Astrocyte (in vitro differentiated cells and primary cell): ENCODE measurements around the gene COLQ. TPM values are rescaled to one million over a fixed set of nuclear protein-coding genes. Genes with fewer than 3 reads are reported as not detected.

Source experiments
- DNase-seq: peaks from one replicate; pipeline ENCODE4 v3.0.0-alpha.2; 2010; ENCODE audit warnings: low read depth
- FAIRE-seq: peaks from 2 replicates; lab custom pipeline; 2011; peaks lifted over from hg19 to GRCh38; lab: Jason Lieb, UNC
- H2AFZ ChIP-seq: 2 replicates; pipeline ENCODE4 v1.6.0; 2012; ENCODE audit warnings: low read depth, low read length, inconsistent platforms
- H3K27ac ChIP-seq: 2 replicates; pipeline ENCODE4 v1.5.1; 2011; ENCODE audit warnings: low read depth, low read length, inconsistent platforms
- H3K27me3 ChIP-seq: 2 replicates; pipeline ENCODE4 v1.6.0; 2011; ENCODE audit warnings: low read length, inconsistent platforms; ENCODE audit not compliant: insufficient read depth
- H3K36me3 ChIP-seq: 2 replicates; pipeline ENCODE4 v1.5.1; 2011; ENCODE audit warnings: low read length, inconsistent platforms; ENCODE audit not compliant: insufficient read depth
- H3K4me1 ChIP-seq: 2 replicates; pipeline ENCODE4 v1.5.1; 2011; ENCODE audit warnings: low read length, inconsistent platforms; ENCODE audit not compliant: insufficient read depth
- H3K4me2 ChIP-seq: 2 replicates; pipeline ENCODE4 v1.6.0; 2012; ENCODE audit warnings: low read length, inconsistent platforms
- H3K4me3 ChIP-seq: 2 replicates; pipeline ENCODE4 v1.5.1; 2011; ENCODE audit warnings: low read depth, mild to moderate bottlenecking, low read length, inconsistent platforms; ENCODE audit not compliant: insufficient read depth
- H3K79me2 ChIP-seq: 2 replicates; pipeline ENCODE4 v1.6.0; 2012; ENCODE audit warnings: mild to moderate bottlenecking, low read length, inconsistent platforms; ENCODE audit not compliant: insufficient read depth
- H3K9ac ChIP-seq: 2 replicates; pipeline ENCODE4 v1.6.0; 2012; ENCODE audit warnings: mild to moderate bottlenecking, low read length, inconsistent platforms
- H3K9me3 ChIP-seq: 2 replicates; pipeline ENCODE4 v1.5.1; 2012; ENCODE audit warnings: low read depth, mild to moderate bottlenecking, low read length, inconsistent platforms; ENCODE audit not compliant: insufficient read depth
- H4K20me1 ChIP-seq: 2 replicates; pipeline ENCODE4 v1.6.0; 2012; ENCODE audit warnings: low read length, inconsistent platforms; ENCODE audit not compliant: insufficient read depth
- H3K27ac Mint-ChIP-seq: one replicate; pipeline ENCODE4 v1.8.0; 2021; ENCODE audit warnings: mild to moderate bottlenecking, mixed read lengths; ENCODE audit not compliant: unreplicated experiment
- H3K27me3 Mint-ChIP-seq: one replicate; pipeline ENCODE4 v1.8.0; 2021; ENCODE audit warnings: low read depth, mixed read lengths; ENCODE audit not compliant: unreplicated experiment
- H3K36me3 Mint-ChIP-seq: one replicate; pipeline ENCODE4 v1.8.0; 2021; ENCODE audit warnings: low read depth, mixed read lengths; ENCODE audit not compliant: unreplicated experiment
- H3K4me1 Mint-ChIP-seq: one replicate; pipeline ENCODE4 v1.8.0; 2021; ENCODE audit warnings: low read depth, mixed read lengths; ENCODE audit not compliant: unreplicated experiment
- H3K4me3 Mint-ChIP-seq: one replicate; pipeline ENCODE4 v1.8.0; 2021; ENCODE audit warnings: mild to moderate bottlenecking, moderate library complexity, mixed read lengths; ENCODE audit not compliant: unreplicated experiment
- H3K9me3 Mint-ChIP-seq: one replicate; pipeline ENCODE4 v1.8.0; 2021; ENCODE audit warnings: mild to moderate bottlenecking, mixed read lengths; ENCODE audit not compliant: unreplicated experiment
- EZH2 ChIP-seq: IDR thresholded peaks from 2 replicates; pipeline ENCODE4 v1.6.1; 2012; ENCODE audit warnings: mild to moderate bottlenecking, low read length, inconsistent platforms; ENCODE audit not compliant: insufficient read depth
- total RNA-seq: library from RNA; stranded (reverse); gene quantifications from 2 replicates; pipeline ENCODE4 v1.2.1, GENCODE V29; 2021
- TF ChIP-seq, protein P1 (sequence below): IDR thresholded peaks from 2 replicates; pipeline ENCODE4 v1.5.1; 2011; ENCODE audit warnings: low read depth, mild to moderate bottlenecking, inconsistent platforms, low read length, moderate library complexity; ENCODE audit not compliant: insufficient read depth

COLQ gene
- total RNA-seq, 1 donor from 2014 or later, result 1.2 TPM

DNA sequence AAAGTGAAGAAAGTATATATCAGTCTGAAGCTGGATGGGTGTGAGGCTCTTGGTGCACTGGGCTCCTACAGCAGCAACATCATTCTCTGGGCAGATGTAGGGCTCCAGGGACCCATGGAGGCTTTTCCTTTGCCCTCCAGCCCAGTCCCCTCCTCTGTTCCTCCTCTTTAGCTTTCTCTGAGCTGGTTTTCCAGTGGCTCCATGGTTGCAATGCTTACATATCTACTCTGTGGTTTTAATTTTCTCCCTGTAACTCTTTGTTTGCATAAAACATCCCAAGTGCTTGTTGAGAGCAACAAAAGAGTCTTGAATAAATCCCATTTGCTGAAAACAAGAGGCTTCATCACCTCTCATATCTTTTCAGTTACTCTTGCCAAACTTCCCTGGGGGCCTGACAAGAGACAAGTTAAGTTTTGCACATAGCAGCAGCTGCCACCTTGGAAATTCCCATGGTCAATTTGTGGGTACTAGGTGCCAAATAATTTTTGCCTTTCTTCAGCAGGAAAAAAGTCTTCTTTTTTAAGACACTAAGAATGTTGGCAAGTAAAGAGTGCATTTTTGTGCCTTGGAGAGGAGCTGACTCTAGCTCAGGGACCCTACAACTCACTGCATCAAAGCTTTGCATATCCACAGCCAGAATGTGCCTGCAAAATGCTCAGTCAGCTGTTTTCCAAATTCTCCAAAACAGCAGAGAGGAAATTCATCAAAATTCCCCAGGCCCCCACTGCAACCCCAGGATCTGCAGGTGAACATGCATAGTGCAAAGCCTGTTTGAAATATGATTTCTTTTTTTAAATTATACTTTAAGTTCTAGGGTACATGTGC, 41.9 kb downstream of the COLQ start:
- Mint-ChIP-seq H3K4me3 (no peak overlapping the region), H3K4me1 (no peaks in the 10 kb centered on the region), H3K27me3 (peaks cover 26% of the 10 kb centered on the region), H3K36me3 (peaks cover 9% of the 10 kb centered on the region), H3K27ac (no peak overlapping the region), H3K9me3 (peaks cover 11% of the 10 kb centered on the region)
- Histone ChIP-seq H3K27ac (no peak overlapping the region), H3K9me3 (no peaks in the 10 kb centered on the region), H3K4me2 (no peak overlapping the region), H3K9ac (no peak overlapping the region), H3K27me3 (no peaks in the 10 kb centered on the region), H3K4me3 (no peak overlapping the region), H3K4me1 (no peaks in the 10 kb centered on the region), H3K36me3 (no peaks in the 10 kb centered on the region), H2AFZ (no peak overlapping the region), H3K79me2 (no peaks in the 10 kb centered on the region), H4K20me1 (no peaks in the 10 kb centered on the region)
- FAIRE-seq (no peak), DNase-seq (no peak)
- no peak for TF ChIP-seq EZH2
- TF ChIP-seq, protein P1, sequence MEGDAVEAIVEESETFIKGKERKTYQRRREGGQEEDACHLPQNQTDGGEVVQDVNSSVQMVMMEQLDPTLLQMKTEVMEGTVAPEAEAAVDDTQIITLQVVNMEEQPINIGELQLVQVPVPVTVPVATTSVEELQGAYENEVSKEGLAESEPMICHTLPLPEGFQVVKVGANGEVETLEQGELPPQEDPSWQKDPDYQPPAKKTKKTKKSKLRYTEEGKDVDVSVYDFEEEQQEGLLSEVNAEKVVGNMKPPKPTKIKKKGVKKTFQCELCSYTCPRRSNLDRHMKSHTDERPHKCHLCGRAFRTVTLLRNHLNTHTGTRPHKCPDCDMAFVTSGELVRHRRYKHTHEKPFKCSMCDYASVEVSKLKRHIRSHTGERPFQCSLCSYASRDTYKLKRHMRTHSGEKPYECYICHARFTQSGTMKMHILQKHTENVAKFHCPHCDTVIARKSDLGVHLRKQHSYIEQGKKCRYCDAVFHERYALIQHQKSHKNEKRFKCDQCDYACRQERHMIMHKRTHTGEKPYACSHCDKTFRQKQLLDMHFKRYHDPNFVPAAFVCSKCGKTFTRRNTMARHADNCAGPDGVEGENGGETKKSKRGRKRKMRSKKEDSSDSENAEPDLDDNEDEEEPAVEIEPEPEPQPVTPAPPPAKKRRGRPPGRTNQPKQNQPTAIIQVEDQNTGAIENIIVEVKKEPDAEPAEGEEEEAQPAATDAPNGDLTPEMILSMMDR, result no peak

DNA sequence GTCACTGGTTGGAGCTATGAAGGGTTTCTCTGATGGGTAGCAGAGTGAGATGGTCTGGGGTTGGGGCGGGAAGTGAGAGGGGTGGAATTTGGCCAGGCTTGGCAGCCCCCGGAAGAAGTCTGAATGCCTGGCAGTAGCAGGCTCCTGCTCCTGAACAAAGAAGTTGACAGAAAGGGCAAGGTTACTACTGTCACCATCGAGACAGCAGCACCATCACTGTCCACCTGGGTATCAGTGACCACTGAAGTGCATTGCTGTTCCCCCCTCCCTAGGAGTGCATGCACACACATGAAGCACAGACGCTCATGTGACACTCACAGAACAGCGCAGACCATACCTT, 42.9 kb downstream of the COLQ start:
- Histone ChIP-seq H3K4me1 (no peaks in the 10 kb centered on the region), H3K9me3 (no peaks in the 10 kb centered on the region), H3K4me3 (no peak overlapping the region), H3K36me3 (no peaks in the 10 kb centered on the region), H4K20me1 (no peaks in the 10 kb centered on the region), H3K4me2 (no peak overlapping the region), H3K27ac (no peak overlapping the region), H3K27me3 (no peaks in the 10 kb centered on the region), H3K79me2 (no peaks in the 10 kb centered on the region), H2AFZ (no peak overlapping the region), H3K9ac (no peak overlapping the region)
- peaks cover 9% of the 10 kb centered on the region for H3K36me3 Mint-ChIP-seq
- peaks cover 9% of the 10 kb centered on the region for H3K9me3 Mint-ChIP-seq
- H3K4me3 Mint-ChIP-seq, result no peak overlapping the region
- H3K27me3 Mint-ChIP-seq, result peaks cover 19% of the 10 kb centered on the region
- DNase-seq (no peak), FAIRE-seq (no peak)
- H3K27ac Mint-ChIP-seq, result no peak overlapping the region
- TF ChIP-seq, protein P1, result no peak
- no peak for TF ChIP-seq EZH2
- H3K4me1 Mint-ChIP-seq, result no peaks in the 10 kb centered on the region
